Nephron (organoid): ENCODE data around the gene CDC6.
A peak's percentile ranks its signal among the peaks of the same experiment; 100 is the strongest.

Experiments used
- H3K27ac Mint-ChIP-seq, 3 experiments: 2 replicates each; pipeline ENCODE4 v1.8.0; 2020; ENCODE audit warnings: mixed read lengths in 3 of 3, mild to moderate bottlenecking in 2 of 3, moderate library complexity in 1 of 3
- H3K27me3 Mint-ChIP-seq: 2 replicates; pipeline ENCODE4 v1.8.0; 2021; ENCODE audit warnings: low read depth, mild to moderate bottlenecking, moderate library complexity, mixed read lengths
- H3K36me3 Mint-ChIP-seq: 2 replicates; pipeline ENCODE4 v1.8.0; 2020; ENCODE audit warnings: low read depth, mixed read lengths
- H3K4me1 Mint-ChIP-seq: 2 replicates; pipeline ENCODE4 v1.8.0; 2020; ENCODE audit warnings: mixed read lengths
- H3K4me3 Mint-ChIP-seq, 3 experiments: 2 replicates each; pipeline ENCODE4 v1.8.0; 2020; ENCODE audit warnings: mild to moderate bottlenecking in 3 of 3, mixed read lengths in 3 of 3, moderate library complexity in 2 of 3
- H3K9me3 Mint-ChIP-seq: 2 replicates; pipeline ENCODE4 v1.8.0; 2020; ENCODE audit warnings: mixed read lengths
- CTCF ChIP-seq, 3 experiments: fragments of 200-600 bp; sonication (generic); IDR thresholded peaks; one replicate each; pipeline ENCODE4 v1.5.0; 2021; ENCODE audit warnings: antibody characterized with exemption in 3 of 3; ENCODE audit not compliant: unreplicated experiment in 3 of 3

CDC6 gene

GRCh38 chr17:40318830-40319391, 31.2 kb downstream of the CDC6 start:
- no peak for TF ChIP-seq CTCF (IDR thresholded peaks at IDR 0.05; ENCODE audit: unreplicated experiment in 3 of 3)
- no peaks in the 10 kb centered on the region for H3K27me3 Mint-ChIP-seq
- H3K9me3 Mint-ChIP-seq: no peaks in the 10 kb centered on the region
- H3K27ac Mint-ChIP-seq: peak overlapping the region; percentile 93 to 96 (median 94)
- peaks cover 65% of the 10 kb centered on the region for H3K4me1 Mint-ChIP-seq
- peak overlapping the region; percentile 93 to 99 (median 96) for H3K4me3 Mint-ChIP-seq
- no peaks in the 10 kb centered on the region for H3K36me3 Mint-ChIP-seq

GRCh38 chr17:40319651-40320540, 32.2 kb downstream of the CDC6 start:
- H3K27me3 Mint-ChIP-seq: no peaks in the 10 kb centered on the region
- H3K4me1 Mint-ChIP-seq: peaks cover 72% of the 10 kb centered on the region
- no peaks in the 10 kb centered on the region for H3K36me3 Mint-ChIP-seq
- no peaks in the 10 kb centered on the region for H3K9me3 Mint-ChIP-seq
- peak overlapping the region; percentile 93 to 96 (median 94) for H3K27ac Mint-ChIP-seq
- TF ChIP-seq CTCF (IDR thresholded peaks at IDR 0.05; ENCODE audit: unreplicated experiment in 3 of 3): no peak
- peak overlapping the region; percentile 93 to 99 (median 96) for H3K4me3 Mint-ChIP-seq

GRCh38 chr17:40320756-40321523, 33.3 kb downstream of the CDC6 start:
- peak overlapping the region; percentile 93 to 96 (median 94) for H3K27ac Mint-ChIP-seq
- H3K36me3 Mint-ChIP-seq: no peaks in the 10 kb centered on the region
- H3K9me3 Mint-ChIP-seq: no peaks in the 10 kb centered on the region
- peaks cover 80% of the 10 kb centered on the region for H3K4me1 Mint-ChIP-seq
- no peaks in the 10 kb centered on the region for H3K27me3 Mint-ChIP-seq
- TF ChIP-seq CTCF (IDR thresholded peaks at IDR 0.05; ENCODE audit: unreplicated experiment in 3 of 3): no peak
- peak overlapping the region; percentile 93 to 99 (median 96) for H3K4me3 Mint-ChIP-seq

GRCh38 chr17:40321524-40321929, 33.8 kb downstream of the CDC6 start:
- peaks cover 86% of the 10 kb centered on the region for H3K4me1 Mint-ChIP-seq
- H3K27me3 Mint-ChIP-seq: no peaks in the 10 kb centered on the region
- H3K27ac Mint-ChIP-seq: peak overlapping the region; percentile 93 to 96 (median 94)
- no peaks in the 10 kb centered on the region for H3K9me3 Mint-ChIP-seq
- no peaks in the 10 kb centered on the region for H3K36me3 Mint-ChIP-seq
- H3K4me3 Mint-ChIP-seq: peak overlapping the region; percentile 93 to 99 (median 96)
- no peak for TF ChIP-seq CTCF (IDR thresholded peaks at IDR 0.05; ENCODE audit: unreplicated experiment in 3 of 3)

DNA sequence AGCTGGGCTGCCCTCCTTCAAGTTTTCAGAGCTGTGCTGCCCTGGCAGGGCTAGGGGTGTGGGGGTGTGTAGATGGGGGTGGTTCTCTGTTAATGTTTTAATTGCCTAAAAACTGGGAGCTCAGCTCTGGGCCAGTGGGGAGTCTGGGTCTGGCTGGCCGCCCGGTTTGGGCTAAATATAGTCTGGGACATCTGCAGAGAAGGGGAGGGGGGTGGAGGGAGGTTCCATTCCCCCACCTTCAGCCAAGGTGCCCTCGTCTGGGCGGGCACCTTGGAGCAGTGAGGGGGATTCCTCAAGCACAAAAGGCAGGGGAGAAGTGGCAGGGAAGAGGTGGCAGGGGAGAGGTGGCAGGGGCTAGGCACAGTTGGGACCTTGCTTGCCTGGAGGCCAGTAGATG, 34.3 kb downstream of the CDC6 start:
- Mint-ChIP-seq H3K9me3 (no peaks in the 10 kb centered on the region), H3K27ac (peak overlapping the region; percentile 93 to 96 (median 94)), H3K4me3 (peak overlapping the region; percentile 93 to 99 (median 96)), H3K36me3 (no peaks in the 10 kb centered on the region), H3K27me3 (no peaks in the 10 kb centered on the region), H3K4me1 (peaks cover 90% of the 10 kb centered on the region)
- TF ChIP-seq CTCF (IDR thresholded peaks at IDR 0.05; ENCODE audit: unreplicated experiment in 3 of 3): no peak
